CMK (cell line): Measurements from ENCODE around the gene GPN2.

ENCODE experiments used
- DNase-seq: peaks from one replicate; pipeline ENCODE4 v3.0.0-alpha.2; 2010; ENCODE audit warnings: low read depth

Gene GPN2

GRCh38 chr1:26889551-26890466 is at the start of gene GPN2:
TSS of gene GPN2 (minus strand) at chr1:26890283. CDS start at chr1:26890096, 187 bp downstream.
- peak; percentile 81 for DNase-seq

GRCh38 chr1:26938659-26939025 is 48.6 kb upstream of the GPN2 start:
- DNase-seq, result no peak

- DNase-seq, result no peak
Measured at GRCh38 chr1:26938004-26938658, 48.0 kb upstream of the GPN2 start.

GRCh38 chr1:26936823-26937222 is 46.7 kb upstream of the GPN2 start:
- no peak for DNase-seq

- no peak for DNase-seq
Measured at GRCh38 chr1:26932531-26932930, 42.4 kb upstream of the GPN2 start.

GRCh38 chr1:26923711-26924110 is 33.6 kb upstream of the GPN2 start:
- DNase-seq, result no peak

GRCh38 chr1:26922901-26923300 is 32.8 kb upstream of the GPN2 start:
- DNase-seq, result no peak

GRCh38 chr1:26922431-26922729 is 32.3 kb upstream of the GPN2 start:
- DNase-seq, result no peak

- DNase-seq, result peak; percentile 94
Measured at GRCh38 chr1:26921540-26922430, 31.7 kb upstream of the GPN2 start, which contains the start of gene NUDC. TSS of gene NUDC (plus strand) at chr1:26921743. CDS start at chr1:26921849, 106 bp downstream.

- DNase-seq, result no peak
Measured at GRCh38 chr1:26921126-26921539, 31.1 kb upstream of the GPN2 start.

GRCh38 chr1:26915204-26915842 is 25.2 kb upstream of the GPN2 start:
- no peak for DNase-seq

- DNase-seq, result peak; percentile 40
Measured at GRCh38 chr1:26913754-26914619, 23.9 kb upstream of the GPN2 start, which contains the start of gene NR0B2. TSS of gene NR0B2 (minus strand) at chr1:26913975. CDS start at chr1:26913940, 35 bp downstream.

- DNase-seq, result no peak
Measured at GRCh38 chr1:26913389-26913753, 23.3 kb upstream of the GPN2 start.

GRCh38 chr1:26912147-26912490 is 22.0 kb upstream of the GPN2 start:
- DNase-seq, result no peak

- DNase-seq, result no peak
Measured at GRCh38 chr1:26911399-26912146, 21.5 kb upstream of the GPN2 start.

- DNase-seq, result no peak
Measured at GRCh38 chr1:26910343-26911160, 20.5 kb upstream of the GPN2 start.

- DNase-seq, result no peak
Measured at GRCh38 chr1:26909951-26910342, 19.9 kb upstream of the GPN2 start.

GRCh38 chr1:26907071-26907917 is 17.2 kb upstream of the GPN2 start:
- no peak for DNase-seq
